ENCODE results near the gene VPS51.

Gene VPS51

GRCh38 chr11:65119670-65119995 is 23.6 kb downstream of the VPS51 start:
- DNase-seq (ENCODE audit: low spot score) = no peak

GRCh38 chr11:65120831-65121230 is 24.8 kb downstream of the VPS51 start:
- DNase-seq (ENCODE audit: low spot score) = no peak

GRCh38 chr11:65121447-65121864 is 25.4 kb downstream of the VPS51 start:
- DNase-seq (ENCODE audit: low spot score) = no peak

GRCh38 chr11:65121865-65122696 is 26.1 kb downstream of the VPS51 start, which contains the start of the genes FAU and MRPL49:
FAU (minus strand) TSS chr11:65122134; CDS start chr11:65121813, 321 bp downstream.
MRPL49 (plus strand) TSS chr11:65122321; CDS start chr11:65122347, 26 bp downstream.
- peak; percentile 99 for DNase-seq (ENCODE audit: low spot score)

- no peak for DNase-seq (ENCODE audit: low spot score)
Measured at GRCh38 chr11:65124480-65125196, 28.6 kb downstream of the VPS51 start.

GRCh38 chr11:65125197-65126056 is 29.4 kb downstream of the VPS51 start:
- no peak for DNase-seq (ENCODE audit: low spot score)

GRCh38 chr11:65126624-65127274 is 30.7 kb downstream of the VPS51 start:
- no peak for DNase-seq (ENCODE audit: low spot score)

GRCh38 chr11:65127473-65128181 is 31.6 kb downstream of the VPS51 start:
- no peak for DNase-seq (ENCODE audit: low spot score)

- no peak for DNase-seq (ENCODE audit: low spot score)
Measured at GRCh38 chr11:65128182-65129145, 32.5 kb downstream of the VPS51 start.

- DNase-seq (ENCODE audit: low spot score) = no peak
Measured at GRCh38 chr11:65129649-65130441, 33.8 kb downstream of the VPS51 start.

- no peak for DNase-seq (ENCODE audit: low spot score)
Measured at GRCh38 chr11:65130631-65131416, 34.8 kb downstream of the VPS51 start.

GRCh38 chr11:65131417-65131776 is 35.4 kb downstream of the VPS51 start:
- no peak for DNase-seq (ENCODE audit: low spot score)

GRCh38 chr11:65131895-65132237 is 35.9 kb downstream of the VPS51 start:
- no peak for DNase-seq (ENCODE audit: low spot score)

- DNase-seq (ENCODE audit: low spot score) = no peak
Measured at GRCh38 chr11:65132238-65132987, 36.4 kb downstream of the VPS51 start.

- DNase-seq (ENCODE audit: low spot score) = peak; percentile 61
Measured at GRCh38 chr11:65132988-65133700, 37.1 kb downstream of the VPS51 start.

- no peak for DNase-seq (ENCODE audit: low spot score)
Measured at GRCh38 chr11:65133724-65134123, 37.7 kb downstream of the VPS51 start.

Data from activated CD4-positive, alpha-beta T cell treated with anti-CD3 and anti-CD28 coated beads, Interleukin-2, Interleukin-4, amounts not matched to agents 100 ng/mL and 50 ng/mL, durations not matched to agents 16 hours and 8 hours (primary cell).